ENCODE results near the gene XPR1. TPM values are rescaled to one million over a fixed set of nuclear protein-coding genes. Genes with fewer than 3 reads are reported as not detected.

The XPR1 gene
- total RNA-seq, 2 donors from 2014 or later = 18.6 to 18.9 TPM

GRCh38 chr1:180762796-180763195 is 131.0 kb downstream of the XPR1 start:
- DNase-seq (no peak), ATAC-seq (no peak)
- H3K27me3 Mint-ChIP-seq = no peaks in the 10 kb centered on the region
- H3K36me3 Mint-ChIP-seq (ENCODE audit: low read depth) = no peaks in the 10 kb centered on the region
- H3K9me3 ChIP-seq (ENCODE audit: control insufficient read depth, low read length, poor library complexity, severe bottlenecking) = no peaks in the 10 kb centered on the region
- H3K4me3 Mint-ChIP-seq = no peak overlapping the region
- peaks cover 2% of the 10 kb centered on the region for H3K4me1 Mint-ChIP-seq
- H3K27ac Mint-ChIP-seq = no peak overlapping the region

- Mint-ChIP-seq H3K4me1 (peaks cover 4% of the 10 kb centered on the region), H3K27me3 (no peaks in the 10 kb centered on the region), H3K4me3 (no peak overlapping the region), H3K27ac (no peak overlapping the region), H3K36me3 (ENCODE audit: low read depth) (peaks cover 2% of the 10 kb centered on the region)
- ATAC-seq = no peak
- H3K9me3 ChIP-seq (ENCODE audit: control insufficient read depth, low read length, poor library complexity, severe bottlenecking) = no peaks in the 10 kb centered on the region
- DNase-seq = no peak
These were observed 133.3 kb downstream of the XPR1 start for GRCh38 chr1:180765151-180765550.

- no peak for ATAC-seq
These were observed 138.1 kb downstream of the XPR1 start for GRCh38 chr1:180769889-180770288.

GRCh38 chr1:180773210-180773865 is 141.5 kb downstream of the XPR1 start:
- peaks cover 6% of the 10 kb centered on the region for H3K36me3 Mint-ChIP-seq (ENCODE audit: low read depth)
- ATAC-seq (no peak), DNase-seq (no peak)
- no peaks in the 10 kb centered on the region for H3K27me3 Mint-ChIP-seq
- no peak overlapping the region for H3K27ac Mint-ChIP-seq
- H3K4me3 Mint-ChIP-seq = no peak overlapping the region
- H3K4me1 Mint-ChIP-seq = peaks cover 20% of the 10 kb centered on the region
- no peaks in the 10 kb centered on the region for H3K9me3 ChIP-seq (ENCODE audit: control insufficient read depth, low read length, poor library complexity, severe bottlenecking)

More at GRCh38 chr1:180769889-180770288, 138.1 kb downstream of the XPR1 start:
- Mint-ChIP-seq H3K4me3 (no peak overlapping the region), H3K4me1 (peaks cover 17% of the 10 kb centered on the region), H3K27me3 (no peaks in the 10 kb centered on the region), H3K36me3 (ENCODE audit: low read depth) (peaks cover 6% of the 10 kb centered on the region), H3K27ac (no peak overlapping the region)
- H3K9me3 ChIP-seq (ENCODE audit: control insufficient read depth, low read length, poor library complexity, severe bottlenecking) = no peaks in the 10 kb centered on the region
- DNase-seq = no peak

- H3K4me3 Mint-ChIP-seq = no peak overlapping the region
- H3K27me3 Mint-ChIP-seq = no peaks in the 10 kb centered on the region
- no peaks in the 10 kb centered on the region for H3K9me3 ChIP-seq (ENCODE audit: control insufficient read depth, low read length, poor library complexity, severe bottlenecking)
- DNase-seq (no peak), ATAC-seq (no peak)
- H3K27ac Mint-ChIP-seq = no peak overlapping the region
- peaks cover 27% of the 10 kb centered on the region for H3K4me1 Mint-ChIP-seq
- H3K36me3 Mint-ChIP-seq (ENCODE audit: low read depth) = peaks cover 4% of the 10 kb centered on the region
These were observed 144.0 kb downstream of the XPR1 start for GRCh38 chr1:180775801-180776200.

- no peaks in the 10 kb centered on the region for H3K9me3 ChIP-seq (ENCODE audit: control insufficient read depth, low read length, poor library complexity, severe bottlenecking)
- Mint-ChIP-seq H3K4me1 (peaks cover 26% of the 10 kb centered on the region), H3K36me3 (ENCODE audit: low read depth) (peaks cover 4% of the 10 kb centered on the region), H3K27me3 (no peaks in the 10 kb centered on the region), H3K4me3 (no peak overlapping the region), H3K27ac (no peak overlapping the region)
- DNase-seq (no peak), ATAC-seq (no peak)
These were observed 145.4 kb downstream of the XPR1 start for GRCh38 chr1:180777072-180777689.

GRCh38 chr1:180778782-180779398 is 147.1 kb downstream of the XPR1 start:
- ATAC-seq (no peak), DNase-seq (no peak)
- Mint-ChIP-seq H3K4me1 (peaks cover 23% of the 10 kb centered on the region), H3K4me3 (peak overlapping the region; percentile 25), H3K36me3 (ENCODE audit: low read depth) (peaks cover 3% of the 10 kb centered on the region), H3K27ac (no peak overlapping the region), H3K27me3 (no peaks in the 10 kb centered on the region)
- no peaks in the 10 kb centered on the region for H3K9me3 ChIP-seq (ENCODE audit: control insufficient read depth, low read length, poor library complexity, severe bottlenecking)

GRCh38 chr1:180779584-180779983 is 147.8 kb downstream of the XPR1 start:
- no peaks in the 10 kb centered on the region for H3K9me3 ChIP-seq (ENCODE audit: control insufficient read depth, low read length, poor library complexity, severe bottlenecking)
- no peak for DNase-seq
- Mint-ChIP-seq H3K27me3 (no peaks in the 10 kb centered on the region), H3K36me3 (ENCODE audit: low read depth) (peaks cover under 1% of the 10 kb centered on the region), H3K4me1 (peaks cover 22% of the 10 kb centered on the region), H3K4me3 (no peak overlapping the region), H3K27ac (no peak overlapping the region)
- ATAC-seq = no peak

GRCh38 chr1:180781718-180782117 is 149.9 kb downstream of the XPR1 start:
- no peak for DNase-seq
- no peaks in the 10 kb centered on the region for H3K9me3 ChIP-seq (ENCODE audit: control insufficient read depth, low read length, poor library complexity, severe bottlenecking)
- Mint-ChIP-seq H3K27ac (peak overlapping the region; percentile 34), H3K36me3 (ENCODE audit: low read depth) (no peaks in the 10 kb centered on the region), H3K4me3 (no peak overlapping the region), H3K4me1 (peaks cover 21% of the 10 kb centered on the region), H3K27me3 (no peaks in the 10 kb centered on the region)
- no peak for ATAC-seq

- Mint-ChIP-seq H3K36me3 (ENCODE audit: low read depth) (peaks cover 8% of the 10 kb centered on the region), H3K4me1 (peaks cover 13% of the 10 kb centered on the region), H3K27me3 (no peaks in the 10 kb centered on the region), H3K4me3 (no peak overlapping the region), H3K27ac (no peak overlapping the region)
- no peak for ATAC-seq
- no peaks in the 10 kb centered on the region for H3K9me3 ChIP-seq (ENCODE audit: control insufficient read depth, low read length, poor library complexity, severe bottlenecking)
- no peak for DNase-seq
These were observed 153.5 kb downstream of the XPR1 start for GRCh38 chr1:180785291-180785690.

GRCh38 chr1:180785887-180786286 is 154.1 kb downstream of the XPR1 start:
- H3K36me3 Mint-ChIP-seq (ENCODE audit: low read depth) = peaks cover 8% of the 10 kb centered on the region
- peaks cover 13% of the 10 kb centered on the region for H3K4me1 Mint-ChIP-seq
- ATAC-seq (no peak), DNase-seq (no peak)
- no peak overlapping the region for H3K27ac Mint-ChIP-seq
- H3K27me3 Mint-ChIP-seq = no peaks in the 10 kb centered on the region
- H3K4me3 Mint-ChIP-seq = no peak overlapping the region
- no peaks in the 10 kb centered on the region for H3K9me3 ChIP-seq (ENCODE audit: control insufficient read depth, low read length, poor library complexity, severe bottlenecking)

GRCh38 chr1:180786624-180787023 is 154.8 kb downstream of the XPR1 start:
- Mint-ChIP-seq H3K27me3 (no peaks in the 10 kb centered on the region), H3K36me3 (ENCODE audit: low read depth) (peaks cover 8% of the 10 kb centered on the region), H3K27ac (no peak overlapping the region), H3K4me3 (no peak overlapping the region), H3K4me1 (peaks cover 13% of the 10 kb centered on the region)
- ATAC-seq (no peak), DNase-seq (no peak)
- H3K9me3 ChIP-seq (ENCODE audit: control insufficient read depth, low read length, poor library complexity, severe bottlenecking) = no peaks in the 10 kb centered on the region

- Mint-ChIP-seq H3K4me3 (no peak overlapping the region), H3K36me3 (ENCODE audit: low read depth) (peaks cover 8% of the 10 kb centered on the region), H3K27ac (no peak overlapping the region), H3K4me1 (peaks cover 10% of the 10 kb centered on the region), H3K27me3 (no peaks in the 10 kb centered on the region)
- no peaks in the 10 kb centered on the region for H3K9me3 ChIP-seq (ENCODE audit: control insufficient read depth, low read length, poor library complexity, severe bottlenecking)
- DNase-seq (no peak), ATAC-seq (no peak)
These were observed 155.9 kb downstream of the XPR1 start for GRCh38 chr1:180787628-180788307.

Measured in T-helper 17 cell (primary cell).